VCaP (cell line): Measurements from ENCODE around the gene PTPRN2.

Experiments
- H3K27ac ChIP-seq: fragments of 450-650 bp; 2 replicates; pipeline ENCODE4 v1.5.1; 2017
- CTCF ChIP-seq: fragments of 450-650 bp; conservative IDR thresholded peaks from 2 replicates; pipeline ENCODE4 v1.5.1; 2017; ENCODE audit warnings: mild to moderate bottlenecking, moderate library complexity

The PTPRN2 gene

GRCh38 chr7:157929671-157930070 is 658.0 kb downstream of the PTPRN2 start:
- TF ChIP-seq CTCF: no peak
- H3K27ac ChIP-seq: no peak overlapping the region

DNA sequence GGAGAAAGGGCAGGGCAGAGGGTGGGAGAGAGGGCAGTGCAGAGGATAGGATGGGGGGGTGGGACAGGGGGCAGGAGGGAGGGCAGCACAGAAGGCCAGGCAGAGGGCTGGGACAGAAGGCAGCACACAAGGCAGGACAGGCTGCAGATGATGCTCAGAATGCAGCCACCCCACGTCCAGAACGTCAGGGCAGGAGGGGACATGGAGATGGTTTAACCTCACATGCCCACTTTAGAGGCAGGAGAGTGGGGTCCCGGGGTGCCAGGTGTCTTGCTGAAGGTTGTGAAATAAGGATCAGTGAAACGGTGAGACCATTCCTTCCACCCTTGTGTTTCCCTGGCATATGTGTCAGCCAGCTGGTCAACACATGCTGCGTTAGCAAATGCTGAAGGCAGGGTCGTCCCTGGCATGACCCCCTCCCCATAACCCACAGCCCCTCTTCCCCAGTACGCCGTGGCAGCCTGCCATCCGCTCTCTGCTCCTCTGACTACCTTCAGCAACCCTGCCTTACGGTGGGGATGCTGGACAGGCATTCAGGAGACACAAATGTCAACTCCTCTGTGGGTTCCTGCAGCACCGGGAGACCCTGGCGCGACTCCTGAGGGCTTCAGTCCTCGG is 658.7 kb downstream of the PTPRN2 start:
- TF ChIP-seq CTCF: no peak
- H3K27ac ChIP-seq: no peak overlapping the region

DNA sequence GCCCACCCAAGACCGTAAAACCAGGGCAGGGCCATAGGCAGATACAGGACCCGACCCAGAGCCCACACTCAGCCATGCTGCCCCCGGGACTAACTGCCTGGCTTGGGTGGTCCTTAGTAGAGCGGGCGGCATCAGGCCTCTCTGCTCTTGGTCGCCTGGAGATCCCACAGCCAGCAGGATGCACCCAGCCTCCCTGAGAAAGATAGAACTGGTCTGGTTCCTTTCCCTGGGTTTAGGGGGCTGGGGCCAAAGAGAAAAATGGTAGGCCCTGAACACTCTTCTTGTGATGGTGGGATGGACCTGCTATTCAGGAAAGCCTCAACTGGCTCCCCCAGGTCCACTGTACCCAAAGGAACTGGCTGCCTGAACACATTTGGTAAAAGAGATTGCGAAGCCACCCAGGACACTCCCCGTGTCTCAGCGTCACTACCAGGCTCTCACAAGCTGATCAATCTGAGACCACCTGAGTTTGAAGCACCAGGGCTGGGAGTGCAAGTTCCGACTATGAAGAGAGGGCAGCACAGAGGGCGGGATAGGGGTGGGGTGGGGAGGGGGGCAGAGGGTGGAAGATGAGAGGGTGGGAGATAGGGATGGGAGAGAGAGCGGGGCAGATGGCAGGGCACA is 659.3 kb downstream of the PTPRN2 start:
- H3K27ac ChIP-seq: no peak overlapping the region
- TF ChIP-seq CTCF: no peak

- no peak overlapping the region for H3K27ac ChIP-seq
- TF ChIP-seq CTCF: no peak
Measured at GRCh38 chr7:157927313-157927925, 660.2 kb downstream of the PTPRN2 start.

DNA sequence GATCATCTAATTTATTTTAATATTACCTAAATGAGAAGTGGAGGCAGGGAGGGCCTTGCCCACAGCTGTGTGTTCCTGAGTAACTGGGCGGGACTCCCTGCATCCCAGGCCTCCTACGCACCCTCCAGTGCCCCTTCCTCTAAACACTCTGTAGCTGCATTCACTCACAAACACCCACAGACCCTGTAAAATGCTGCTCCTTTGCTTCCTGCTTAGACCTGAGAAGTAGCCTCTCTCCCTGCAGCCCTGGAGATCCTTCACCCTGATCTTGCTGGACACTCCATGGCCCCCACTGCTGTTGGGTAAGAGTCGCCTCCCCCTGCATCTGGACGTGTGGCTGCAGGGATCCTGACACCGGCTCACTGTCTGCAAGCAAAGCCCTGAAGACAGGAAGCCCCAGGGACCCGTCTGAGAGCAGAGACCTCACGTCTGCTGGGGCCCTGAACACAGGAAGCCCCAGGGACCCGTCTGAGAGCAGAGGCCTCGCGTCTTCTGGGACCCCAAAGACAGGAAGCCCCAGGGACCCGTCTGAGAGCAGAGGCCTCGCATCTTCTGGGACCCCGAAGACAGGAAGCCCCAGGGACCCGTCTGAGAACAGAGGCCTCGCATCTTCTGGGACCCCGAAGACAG is 661.0 kb downstream of the PTPRN2 start:
- no peak for TF ChIP-seq CTCF
- H3K27ac ChIP-seq: no peak overlapping the region

- TF ChIP-seq CTCF: no peak
- no peak overlapping the region for H3K27ac ChIP-seq
Measured at GRCh38 chr7:157926107-157926506, 661.5 kb downstream of the PTPRN2 start.

- H3K27ac ChIP-seq: no peak overlapping the region
- no peak for TF ChIP-seq CTCF
Measured at GRCh38 chr7:157925383-157925875, 662.2 kb downstream of the PTPRN2 start.
